ENCODE data around the gene GATAD2B.
"Not testable (repeated sequence)": the region's sequence is repeated elsewhere in the genome, so short reads cannot be mapped to it uniquely, and the experiment has no call there.

The GATAD2B gene

GRCh38 chr1:153775458-153776327 is 147.1 kb downstream of the GATAD2B start:
- peak; percentile 87 for DNase-seq

GRCh38 chr1:153774780-153775457 is 147.9 kb downstream of the GATAD2B start, which contains the start of gene SLC27A3:
SLC27A3 (plus strand) TSS chr1:153775407; CDS start chr1:153775498, 91 bp downstream.
- DNase-seq: peak; percentile 87

- no peak for DNase-seq
These were observed 148.7 kb downstream of the GATAD2B start for GRCh38 chr1:153774026-153774595.

- no peak for DNase-seq
These were observed 149.5 kb downstream of the GATAD2B start for GRCh38 chr1:153773096-153773921.

GRCh38 chr1:153771841-153772593 is 150.8 kb downstream of the GATAD2B start:
- DNase-seq: no peak

GRCh38 chr1:153771261-153771660 is 151.5 kb downstream of the GATAD2B start:
- no peak for DNase-seq

- no peak for DNase-seq
These were observed 152.0 kb downstream of the GATAD2B start for GRCh38 chr1:153770797-153771196.

GRCh38 chr1:153769221-153769620 is 153.6 kb downstream of the GATAD2B start:
- DNase-seq: no peak

GRCh38 chr1:153768316-153769181 is 154.2 kb downstream of the GATAD2B start:
- DNase-seq: no peak

GRCh38 chr1:153767519-153767918 is 155.3 kb downstream of the GATAD2B start:
- no peak for DNase-seq

GRCh38 chr1:153766663-153767062 is 156.1 kb downstream of the GATAD2B start:
- DNase-seq: not testable (repeated sequence)

- no peak for DNase-seq
These were observed 158.5 kb downstream of the GATAD2B start for GRCh38 chr1:153764310-153764709.

GRCh38 chr1:153763365-153764225 is 159.2 kb downstream of the GATAD2B start:
- DNase-seq: no peak

- no peak for DNase-seq
These were observed 162.3 kb downstream of the GATAD2B start for GRCh38 chr1:153760440-153760839.

All from NCI-H1092 treated with DMSO at 0.1 percent for 48 hours (cell line).